ENCODE data around the gene MDP1.

The MDP1 gene

GRCh38 chr14:24181371-24182077, 34.3 kb downstream of the MDP1 start:
- TF ChIP-seq CTCF (conservative IDR thresholded peaks at IDR 0.05; ENCODE audit: low read depth, low read length): no peak
- H3K4me3 ChIP-seq (ENCODE audit: low read length): no peak overlapping the region
- DNase-seq (ENCODE audit: low read depth): no peak

- no peak for TF ChIP-seq CTCF (conservative IDR thresholded peaks at IDR 0.05; ENCODE audit: low read depth, low read length)
- H3K4me3 ChIP-seq (ENCODE audit: low read length): no peak overlapping the region
- DNase-seq (ENCODE audit: low read depth): no peak
Measured at GRCh38 chr14:24179961-24180796, 35.7 kb downstream of the MDP1 start.

GRCh38 chr14:24179294-24179960, 36.4 kb downstream of the MDP1 start:
- DNase-seq (ENCODE audit: low read depth): no peak
- H3K4me3 ChIP-seq (ENCODE audit: low read length): no peak overlapping the region
- TF ChIP-seq CTCF (conservative IDR thresholded peaks at IDR 0.05; ENCODE audit: low read depth, low read length): no peak

GRCh38 chr14:24178399-24179178, 37.3 kb downstream of the MDP1 start:
- no peak overlapping the region for H3K4me3 ChIP-seq (ENCODE audit: low read length)
- no peak for DNase-seq (ENCODE audit: low read depth)
- TF ChIP-seq CTCF (conservative IDR thresholded peaks at IDR 0.05; ENCODE audit: low read depth, low read length): no peak

GRCh38 chr14:24177891-24178290, 38.0 kb downstream of the MDP1 start:
- no peak for DNase-seq (ENCODE audit: low read depth)

More at GRCh38 chr14:24177891-24178290, 38.0 kb downstream of the MDP1 start:
- no peak overlapping the region for H3K4me3 ChIP-seq (ENCODE audit: low read length)
- TF ChIP-seq CTCF (conservative IDR thresholded peaks at IDR 0.05; ENCODE audit: low read depth, low read length): no peak

All from retinal pigment epithelial cell (primary cell).